ENCODE results near the gene CRP.

GRCh38 chr1:159737238-159737916 is 23.0 kb upstream of the CRP start:
- no peak for TF ChIP-seq POLR2A (IDR thresholded peaks at IDR 0.05; ENCODE audit: extremely low read depth, insufficient read length)
- TF ChIP-seq CTCF (IDR thresholded peaks at IDR 0.05; ENCODE audit: low read depth, low read length): no peak
- TF ChIP-seq MYC (IDR thresholded peaks at IDR 0.05; ENCODE audit: low read depth, low read length): no peak
